Mucosa of stomach (tissue), 1 donor: ENCODE data around the gene SNX33.
"Not testable (repeated sequence)": the region's sequence is repeated elsewhere in the genome, so short reads cannot be mapped to it uniquely, and the experiment has no call there.

Experiments used
- H3K27me3 ChIP-seq: one replicate; pipeline ENCODE4 v1.7.0; 2013; ENCODE audit warnings: mild to moderate bottlenecking, low read length; ENCODE audit not compliant: control insufficient read depth, insufficient read depth
- H3K36me3 ChIP-seq: one replicate; pipeline ENCODE4 v1.7.0; 2013; ENCODE audit warnings: low read length; ENCODE audit not compliant: control insufficient read depth, insufficient read depth
- H3K4me1 ChIP-seq: one replicate; pipeline ENCODE4 v1.7.0; 2013; ENCODE audit warnings: mild to moderate bottlenecking, low read length; ENCODE audit not compliant: control insufficient read depth, insufficient read depth
- H3K4me3 ChIP-seq: one replicate; pipeline ENCODE4 v1.7.0; 2013; ENCODE audit warnings: low read length
- H3K9ac ChIP-seq: one replicate; pipeline ENCODE4 v1.7.0; 2013; ENCODE audit warnings: mild to moderate bottlenecking, low read length, moderate library complexity
- H3K9me3 ChIP-seq: one replicate; pipeline ENCODE4 v1.7.0; 2013; ENCODE audit warnings: mild to moderate bottlenecking, low read length, moderate library complexity; ENCODE audit not compliant: control insufficient read depth
- donor health status: Pancreatic carcinoma.

Gene SNX33

GRCh38 chr15:75672646-75673425, 25.1 kb downstream of the SNX33 start:
- Histone ChIP-seq H3K9me3 (no peaks in the 10 kb centered on the region), H3K4me1 (peaks cover 40% of the 10 kb centered on the region), H3K4me3 (no peak overlapping the region), H3K27me3 (no peaks in the 10 kb centered on the region), H3K36me3 (no peaks in the 10 kb centered on the region), H3K9ac (peak overlapping the region; percentile 38)

GRCh38 chr15:75673426-75674235, 25.9 kb downstream of the SNX33 start:
- H3K27me3 ChIP-seq: no peaks in the 10 kb centered on the region
- no peak overlapping the region for H3K4me3 ChIP-seq
- H3K36me3 ChIP-seq: no peaks in the 10 kb centered on the region
- peak overlapping the region; percentile 38 for H3K9ac ChIP-seq
- H3K4me1 ChIP-seq: peaks cover 40% of the 10 kb centered on the region
- no peaks in the 10 kb centered on the region for H3K9me3 ChIP-seq

DNA sequence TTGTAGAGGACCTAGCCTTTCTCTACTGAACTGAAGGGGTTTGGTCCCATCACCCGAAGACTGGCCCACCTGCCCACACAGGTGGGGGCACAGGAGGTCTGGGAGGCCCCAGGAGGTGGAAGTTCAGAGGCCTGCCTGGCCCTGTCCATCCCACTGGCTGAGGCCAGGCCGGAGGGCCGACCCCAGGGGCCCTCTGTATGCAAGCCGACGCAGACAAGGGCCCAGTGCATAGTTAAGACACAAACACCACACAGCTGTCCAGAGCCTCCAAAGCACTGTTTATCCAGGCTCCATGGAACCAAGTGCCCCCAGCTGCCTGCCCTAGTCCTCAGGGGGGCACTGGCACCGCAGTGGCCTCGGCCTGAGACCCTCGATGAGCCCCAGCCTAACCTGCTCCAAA, 26.7 kb downstream of the SNX33 start:
- Histone ChIP-seq H3K36me3 (no peaks in the 10 kb centered on the region), H3K27me3 (no peaks in the 10 kb centered on the region), H3K4me1 (peaks cover 32% of the 10 kb centered on the region), H3K9me3 (no peaks in the 10 kb centered on the region), H3K9ac (no peak overlapping the region), H3K4me3 (no peak overlapping the region)

GRCh38 chr15:75675579-75676404, 28.1 kb downstream of the SNX33 start:
- H3K36me3 ChIP-seq: no peaks in the 10 kb centered on the region
- peaks cover 26% of the 10 kb centered on the region for H3K4me1 ChIP-seq
- H3K27me3 ChIP-seq: no peaks in the 10 kb centered on the region
- no peaks in the 10 kb centered on the region for H3K9me3 ChIP-seq
- H3K4me3 ChIP-seq: no peak overlapping the region
- H3K9ac ChIP-seq: no peak overlapping the region

DNA sequence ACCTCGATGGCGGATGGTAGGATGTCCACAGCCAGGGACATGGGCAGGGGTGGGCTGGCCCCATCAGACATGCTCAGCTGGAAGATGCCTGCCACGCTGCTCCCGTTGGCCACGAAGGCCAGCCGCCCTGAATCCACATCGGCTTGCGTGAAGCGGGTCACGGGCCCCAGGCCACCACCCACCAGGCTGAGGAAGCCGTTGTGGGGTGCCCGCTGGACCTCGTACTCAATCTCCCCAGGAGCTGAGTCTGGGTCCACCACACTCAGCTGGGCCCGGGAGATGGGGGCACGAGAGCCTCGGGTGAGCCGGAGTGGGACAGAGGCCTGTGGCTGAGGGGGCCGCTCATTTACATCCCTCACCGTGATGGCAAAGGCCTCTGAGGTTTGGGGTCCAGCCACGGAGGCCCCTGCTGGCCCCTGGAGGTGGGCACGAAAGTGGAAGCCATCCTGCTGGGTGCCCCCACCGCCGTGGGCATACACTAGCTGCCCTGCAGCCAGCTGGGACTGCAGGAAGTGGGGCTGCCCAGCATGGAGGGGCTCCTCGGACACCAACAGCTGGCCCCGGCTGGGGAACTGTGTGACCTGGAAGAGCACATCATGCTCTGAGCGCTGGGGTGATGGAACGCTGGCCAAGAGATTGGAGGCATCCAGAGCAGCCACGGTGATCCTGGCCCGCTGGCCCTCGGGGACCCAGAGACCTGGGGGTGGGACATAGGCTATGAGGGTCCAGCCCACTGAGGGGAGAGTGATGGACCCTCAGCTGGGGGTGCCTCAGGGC, 29.2 kb downstream of the SNX33 start:
- Histone ChIP-seq H3K4me1 (peaks cover 26% of the 10 kb centered on the region), H3K27me3 (no peaks in the 10 kb centered on the region), H3K36me3 (no peaks in the 10 kb centered on the region), H3K9ac (no peak overlapping the region), H3K9me3 (no peaks in the 10 kb centered on the region), H3K4me3 (no peak overlapping the region)

DNA sequence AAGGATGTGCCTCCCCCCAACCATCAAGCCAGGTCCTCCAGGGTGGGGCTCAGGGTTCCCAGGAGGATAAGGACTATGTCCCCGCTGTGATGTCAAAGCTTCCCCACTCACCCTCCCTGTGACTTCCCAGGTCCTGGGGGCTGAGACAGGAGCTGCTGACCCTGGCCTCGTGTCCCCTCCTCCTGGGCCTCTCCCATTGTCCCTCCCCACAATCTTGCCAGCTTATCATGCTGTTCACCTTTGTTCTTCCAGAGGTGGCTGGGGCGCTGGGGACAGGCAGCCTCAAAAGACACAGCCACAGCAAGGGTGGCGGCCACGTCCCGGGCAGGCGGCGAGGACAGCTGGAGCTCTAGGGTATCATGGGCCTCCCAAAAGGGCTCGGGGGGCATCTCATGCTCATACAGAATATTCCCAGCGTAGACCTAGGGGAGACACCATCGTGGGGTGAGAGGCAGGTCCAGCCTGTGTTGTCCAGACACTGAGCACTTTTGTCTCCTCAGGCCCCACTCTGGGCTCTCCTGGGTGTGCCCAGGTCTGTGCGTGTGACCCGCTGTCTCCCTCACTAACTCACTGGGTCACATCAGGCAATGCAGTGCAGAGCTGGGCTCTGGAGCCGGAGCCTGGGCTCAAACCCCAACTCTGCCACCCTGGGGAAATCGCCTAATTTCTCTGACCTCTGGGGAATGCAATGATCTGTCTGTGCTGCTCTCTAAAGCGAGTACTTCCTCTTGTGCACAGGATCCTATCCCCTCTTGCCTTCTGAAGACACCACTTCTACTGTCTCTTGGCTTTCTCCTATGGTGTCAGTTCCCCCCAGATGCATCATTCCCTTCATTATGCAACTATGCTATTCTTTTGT, 30.0 kb downstream of the SNX33 start:
- H3K9ac ChIP-seq: no peak overlapping the region
- no peaks in the 10 kb centered on the region for H3K9me3 ChIP-seq
- H3K27me3 ChIP-seq: no peaks in the 10 kb centered on the region
- H3K36me3 ChIP-seq: no peaks in the 10 kb centered on the region
- H3K4me1 ChIP-seq: peaks cover 18% of the 10 kb centered on the region
- no peak overlapping the region for H3K4me3 ChIP-seq

GRCh38 chr15:75678324-75678690, 30.6 kb downstream of the SNX33 start:
- H3K9me3 ChIP-seq, H3K4me3 ChIP-seq, H3K36me3 ChIP-seq, H3K9ac ChIP-seq, H3K27me3 ChIP-seq: not testable (repeated sequence)
- peaks cover 15% of the 10 kb centered on the region for H3K4me1 ChIP-seq

DNA sequence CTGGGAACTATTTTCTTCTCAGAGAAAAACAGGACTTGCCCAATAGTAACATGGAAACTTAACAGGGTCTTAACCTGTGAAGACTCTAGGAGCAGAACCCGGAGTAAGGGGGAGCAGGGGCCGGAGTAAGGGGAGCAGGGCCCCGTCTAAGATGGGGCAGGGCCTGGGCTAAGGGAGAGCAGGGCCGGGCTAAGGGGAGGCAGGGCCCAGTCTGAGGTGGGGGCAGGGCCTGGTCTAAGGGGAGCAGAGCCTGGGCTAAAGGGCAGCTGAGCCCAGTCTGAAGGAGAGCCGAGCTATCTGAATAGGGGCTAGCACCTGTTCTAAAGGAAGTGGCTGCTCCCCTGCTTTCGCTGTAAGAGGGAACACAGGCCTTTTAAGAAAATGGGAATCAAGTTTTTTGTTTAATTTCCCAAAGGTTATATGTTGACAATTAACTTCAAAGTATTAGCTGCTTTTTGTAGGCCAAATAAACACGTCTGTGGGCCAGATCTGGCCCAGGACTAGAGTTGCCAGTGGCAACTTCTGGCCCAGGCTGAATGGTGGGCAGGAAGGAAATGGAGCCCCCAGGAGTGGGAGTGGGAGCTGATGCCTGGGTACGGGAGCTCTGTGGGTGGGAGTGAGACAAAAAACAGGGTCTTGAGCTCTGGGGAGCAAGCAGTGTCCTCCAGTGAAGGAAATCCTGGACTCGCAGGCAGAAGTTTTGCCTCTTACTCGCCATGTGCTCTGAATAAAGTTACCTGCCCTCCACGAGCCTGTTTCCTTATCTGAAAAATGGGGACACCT, 32.5 kb downstream of the SNX33 start:
- no peak overlapping the region for H3K4me3 ChIP-seq
- no peak overlapping the region for H3K9ac ChIP-seq
- no peaks in the 10 kb centered on the region for H3K27me3 ChIP-seq
- no peaks in the 10 kb centered on the region for H3K36me3 ChIP-seq
- no peaks in the 10 kb centered on the region for H3K9me3 ChIP-seq
- H3K4me1 ChIP-seq: peaks cover 15% of the 10 kb centered on the region

DNA sequence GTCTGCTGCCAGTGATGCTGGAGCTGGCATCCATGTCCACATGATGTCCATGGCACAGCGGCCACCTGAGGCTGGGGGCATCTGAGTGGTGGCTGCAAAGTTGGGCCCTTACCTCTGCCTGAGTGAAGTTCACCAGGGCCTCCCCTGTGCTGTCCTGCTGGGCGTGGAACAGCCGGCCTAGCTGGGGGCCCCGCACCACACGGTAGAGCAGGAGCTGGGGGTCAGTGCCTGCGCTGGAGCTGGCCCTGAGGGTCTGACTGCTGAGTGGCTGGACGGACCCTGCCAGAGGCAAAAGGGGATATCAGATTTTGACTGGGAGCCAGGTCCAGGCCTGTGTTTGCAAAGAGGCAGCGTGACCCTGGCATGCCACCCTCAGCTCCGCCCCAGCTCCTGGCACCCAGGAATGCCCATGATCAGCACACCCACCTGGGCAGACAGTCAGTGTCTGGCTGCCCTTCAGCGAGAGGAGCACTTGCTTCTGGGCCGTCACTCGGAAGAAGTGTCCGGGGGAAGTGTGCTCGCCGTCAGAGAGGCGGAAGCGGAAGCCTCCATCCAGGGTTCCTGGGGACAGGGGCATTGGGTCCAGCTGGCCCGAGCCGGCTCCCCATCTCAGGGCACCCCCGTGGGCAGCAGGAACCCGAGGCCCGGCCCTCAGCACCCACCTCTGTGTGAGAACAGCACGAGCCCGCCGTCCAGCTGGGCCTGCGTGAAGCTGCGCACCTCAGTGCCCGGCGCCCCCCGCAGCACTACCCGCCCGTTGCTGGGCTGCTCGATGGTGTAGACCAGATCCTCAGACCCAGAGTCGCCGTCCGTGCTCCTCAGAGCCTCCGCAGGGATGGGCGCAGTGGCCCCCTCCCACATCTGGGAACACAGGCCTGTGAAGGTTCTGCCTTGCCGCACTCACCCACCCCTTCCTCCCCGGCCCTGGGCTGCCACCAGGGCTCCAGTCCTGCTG, 34.7 kb downstream of the SNX33 start:
- Histone ChIP-seq H3K36me3 (no peaks in the 10 kb centered on the region), H3K9ac (no peak overlapping the region), H3K27me3 (no peaks in the 10 kb centered on the region), H3K9me3 (no peaks in the 10 kb centered on the region), H3K4me3 (no peak overlapping the region), H3K4me1 (peaks cover 15% of the 10 kb centered on the region)
